Measurements from ENCODE around the gene PLA2G10. TPM values are rescaled to one million over a fixed set of nuclear protein-coding genes. Genes with fewer than 3 reads are reported as not detected.

The PLA2G10 gene
- total and polyA plus RNA-seq, 2 donors from 2014 or later: not detected

GRCh38 chr16:14672403-14672971 lies 21.6 kb downstream of the PLA2G10 start:
- intact Hi-C loops (cut with DNase I): no loop called here
- DNase-seq: peak in 3 of 5 donors; percentile 9 to 11 (median 10)
- TF ChIP-seq CTCF (IDR thresholded peaks at IDR 0.05; ENCODE audit: borderline replicate concordance, extremely low read depth, insufficient read depth): no peak
- Histone ChIP-seq H3K27me3 (ENCODE audit: control insufficient read depth, insufficient read depth, low read length) (no peaks in the 10 kb centered on the region), H3K9me3 (ENCODE audit: control insufficient read depth in 2 of 3, insufficient read depth in 1 of 3, low read length in 3 of 3) (no peaks in the 10 kb centered on the region), H3K27ac (ENCODE audit: low read depth in 2 of 2, low read length in 2 of 2) (no peak overlapping the region), H3K9ac (ENCODE audit: low read length in 3 of 3) (no peak overlapping the region), H3K4me3 (ENCODE audit: low read length in 3 of 3) (no peak overlapping the region), H3K4me1 (ENCODE audit: control insufficient read depth in 2 of 3, insufficient read depth in 2 of 3, low read depth in 1 of 3, low read length in 3 of 3) (no peaks in the 10 kb centered on the region), H3K36me3 (ENCODE audit: control insufficient read depth in 2 of 3, insufficient read depth in 3 of 3, low read length in 3 of 3) (peaks cover 0 to 7% (median 3%) of the 10 kb centered on the region in 3 donors)
- FAIRE-seq: no peak

DNA sequence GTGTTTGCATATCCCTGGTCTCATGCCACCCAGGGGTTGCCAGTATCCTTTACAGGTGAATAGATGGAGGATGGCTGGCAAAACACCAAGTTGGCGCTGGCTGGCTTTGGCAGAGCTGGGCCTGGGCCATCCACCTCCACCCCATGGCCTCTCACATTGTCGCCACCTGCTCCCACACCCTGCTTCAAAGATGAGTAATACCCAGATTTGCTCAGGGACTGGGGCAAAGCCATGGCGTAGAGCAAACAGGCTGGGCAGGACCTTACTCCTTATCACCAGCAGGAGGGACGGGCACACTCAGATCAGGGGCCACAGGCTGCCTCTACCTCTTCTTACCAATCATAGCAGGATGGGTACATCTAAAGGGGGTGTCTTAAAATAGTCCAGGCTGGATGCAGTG lies 24.3 kb downstream of the PLA2G10 start:
- peaks cover under 1 to 25% (median 15%) of the 10 kb centered on the region in 3 donors for H3K36me3 ChIP-seq (ENCODE audit: control insufficient read depth in 2 of 3, insufficient read depth in 3 of 3, low read length in 3 of 3)
- no peak overlapping the region for H3K9ac ChIP-seq (ENCODE audit: low read length in 3 of 3)
- FAIRE-seq (no peak), DNase-seq (peak in 1 of 5 donors; percentile 59)
- no peak overlapping the region for H3K4me3 ChIP-seq (ENCODE audit: low read length in 3 of 3)
- intact Hi-C loops (cut with DNase I): no loop called here
- no peaks in the 10 kb centered on the region for H3K4me1 ChIP-seq (ENCODE audit: control insufficient read depth in 2 of 3, insufficient read depth in 2 of 3, low read depth in 1 of 3, low read length in 3 of 3)
- H3K27ac ChIP-seq (ENCODE audit: low read depth in 2 of 2, low read length in 2 of 2): no peak overlapping the region
- H3K9me3 ChIP-seq (ENCODE audit: control insufficient read depth in 2 of 3, insufficient read depth in 1 of 3, low read length in 3 of 3): no peaks in the 10 kb centered on the region
- TF ChIP-seq CTCF (IDR thresholded peaks at IDR 0.05; ENCODE audit: borderline replicate concordance, extremely low read depth, insufficient read depth): no peak
- no peaks in the 10 kb centered on the region for H3K27me3 ChIP-seq (ENCODE audit: control insufficient read depth, insufficient read depth, low read length)

- H3K27me3 ChIP-seq (ENCODE audit: control insufficient read depth, insufficient read depth, low read length): no peaks in the 10 kb centered on the region
- peaks cover 2 to 36% (median 19%) of the 10 kb centered on the region in 3 donors for H3K36me3 ChIP-seq (ENCODE audit: control insufficient read depth in 2 of 3, insufficient read depth in 3 of 3, low read length in 3 of 3)
- H3K9me3 ChIP-seq (ENCODE audit: control insufficient read depth in 2 of 3, insufficient read depth in 1 of 3, low read length in 3 of 3): no peaks in the 10 kb centered on the region
- peak in 1 of 5 donors; percentile 14 for DNase-seq
- no peak for FAIRE-seq
- intact Hi-C loops (cut with DNase I): no loop called here
- no peaks in the 10 kb centered on the region for H3K4me1 ChIP-seq (ENCODE audit: control insufficient read depth in 2 of 3, insufficient read depth in 2 of 3, low read depth in 1 of 3, low read length in 3 of 3)
- H3K4me3 ChIP-seq (ENCODE audit: low read length in 3 of 3): no peak overlapping the region
- H3K27ac ChIP-seq (ENCODE audit: low read depth in 2 of 2, low read length in 2 of 2): no peak overlapping the region
- no peak overlapping the region for H3K9ac ChIP-seq (ENCODE audit: low read length in 3 of 3)
- no peak for TF ChIP-seq CTCF (IDR thresholded peaks at IDR 0.05; ENCODE audit: borderline replicate concordance, extremely low read depth, insufficient read depth)
Measured at GRCh38 chr16:14668556-14669223, 25.4 kb downstream of the PLA2G10 start.

All from kidney (tissue), 14 donors.